ENCODE data around the gene CDPF1.

- TF ChIP-seq, protein P1, sequence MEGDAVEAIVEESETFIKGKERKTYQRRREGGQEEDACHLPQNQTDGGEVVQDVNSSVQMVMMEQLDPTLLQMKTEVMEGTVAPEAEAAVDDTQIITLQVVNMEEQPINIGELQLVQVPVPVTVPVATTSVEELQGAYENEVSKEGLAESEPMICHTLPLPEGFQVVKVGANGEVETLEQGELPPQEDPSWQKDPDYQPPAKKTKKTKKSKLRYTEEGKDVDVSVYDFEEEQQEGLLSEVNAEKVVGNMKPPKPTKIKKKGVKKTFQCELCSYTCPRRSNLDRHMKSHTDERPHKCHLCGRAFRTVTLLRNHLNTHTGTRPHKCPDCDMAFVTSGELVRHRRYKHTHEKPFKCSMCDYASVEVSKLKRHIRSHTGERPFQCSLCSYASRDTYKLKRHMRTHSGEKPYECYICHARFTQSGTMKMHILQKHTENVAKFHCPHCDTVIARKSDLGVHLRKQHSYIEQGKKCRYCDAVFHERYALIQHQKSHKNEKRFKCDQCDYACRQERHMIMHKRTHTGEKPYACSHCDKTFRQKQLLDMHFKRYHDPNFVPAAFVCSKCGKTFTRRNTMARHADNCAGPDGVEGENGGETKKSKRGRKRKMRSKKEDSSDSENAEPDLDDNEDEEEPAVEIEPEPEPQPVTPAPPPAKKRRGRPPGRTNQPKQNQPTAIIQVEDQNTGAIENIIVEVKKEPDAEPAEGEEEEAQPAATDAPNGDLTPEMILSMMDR (IDR thresholded peaks at IDR 0.05), result no peak
- no peak for TF ChIP-seq POLR2A (IDR thresholded peaks at IDR 0.05)
These were observed 8.6 kb downstream of the CDPF1 start for GRCh38 chr22:46241396-46242007.
